ENCODE data around the gene RAB40A.
"Not testable (repeated sequence)": the region's sequence is repeated elsewhere in the genome, so short reads cannot be mapped to it uniquely, and the experiment has no call there.

Gene RAB40A

GRCh38 chrX:103461156-103461555 is 58.1 kb downstream of the RAB40A start:
- DNase-seq (ENCODE audit: low read depth) = no peak

GRCh38 chrX:103460001-103460755 is 59.1 kb downstream of the RAB40A start:
- DNase-seq (ENCODE audit: low read depth) = not testable (repeated sequence)

DNA sequence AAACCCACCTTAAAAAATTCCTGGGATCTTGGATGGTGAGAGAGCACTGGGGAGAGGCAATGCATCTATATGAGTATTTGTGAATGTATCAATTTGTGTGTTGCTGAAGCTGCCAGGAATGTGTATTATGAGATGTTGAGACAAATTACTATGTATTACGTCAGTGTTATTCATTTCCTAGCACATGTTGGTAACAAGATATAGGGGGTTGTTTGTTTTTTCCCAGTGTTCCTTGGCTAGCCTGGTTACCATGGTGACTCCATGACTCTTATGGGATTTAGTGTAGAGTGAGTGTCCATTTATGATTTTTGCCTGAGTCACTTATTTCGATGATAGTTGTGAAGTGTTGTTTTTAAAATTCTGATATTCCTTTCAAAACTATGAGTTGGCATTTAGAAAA is 65.6 kb downstream of the RAB40A start:
- no peak for DNase-seq (ENCODE audit: low read depth)
